Tibial nerve (tissue), 4 donors: ENCODE measurements around the gene PTPRB. TPM values are rescaled to one million over a fixed set of nuclear protein-coding genes. Genes with fewer than 3 reads are reported as not detected.

Experiments used
- DNase-seq, 2 donors: peaks; one replicate each; pipeline ENCODE4 v3.0.0-alpha.2; 2019; ENCODE audit warnings: low spot score in 2 of 2
- H3K27ac ChIP-seq, 4 donors: fragments of 200-600 bp; sonication (generic) in 3 of 4; one replicate each; pipeline ENCODE4 v1.5.1; 2017 to 2019; ENCODE audit warnings: mild to moderate bottlenecking in 1 of 4
- H3K27me3 ChIP-seq, 2 donors: fragments of 200-600 bp; sonication (generic) in 1 of 2; one replicate each; pipeline versions ENCODE4 v1.5.1 to v1.6.0; 2017 to 2019
- H3K36me3 ChIP-seq, 3 donors: fragments of 200-600 bp; sonication (generic); one replicate each; pipeline ENCODE4 v1.5.1; 2018 to 2019
- H3K4me1 ChIP-seq, 4 donors: fragments of 200-600 bp; sonication (generic) in 3 of 4; one replicate each; pipeline ENCODE4 v1.5.1; 2017 to 2019
- H3K4me3 ChIP-seq, 4 donors: fragments of 200-600 bp; sonication (generic) in 3 of 4; one replicate each; pipeline ENCODE4 v1.5.1; 2017 to 2019; ENCODE audit warnings: mild to moderate bottlenecking in 1 of 4, moderate library complexity in 1 of 4
- H3K9me3 ChIP-seq, 4 donors: fragments of 200-600 bp; sonication (generic) in 3 of 4; one replicate each; pipeline ENCODE4 v1.5.1; 2017 to 2019
- EP300 ChIP-seq, 2 donors: sonication (generic); formaldehyde crosslinking; IDR thresholded peaks; one replicate each; pipeline ENCODE4 v1.6.1; 2017; ENCODE audit warnings: antibody characterized with exemption in 2 of 2, mild to moderate bottlenecking in 1 of 2
- POLR2A ChIP-seq, 2 donors: fragments of 450-650 bp; IDR thresholded peaks; one replicate each; pipeline ENCODE4 v1.6.1; 2017; ENCODE audit warnings: antibody characterized with exemption in 2 of 2, mild to moderate bottlenecking in 2 of 2, moderate library complexity in 2 of 2
- WGBS, 2 donors: methylation state at CpG; one replicate each; pipeline ENCODE4 v1.1.5; 2018; 5-methylcytosine and 5-hydroxymethylcytosine counted together
- total RNA-seq, 4 donors: library from RNA; depleted of rRNA; stranded (reverse); fragments of >200 nt; gene quantifications; one replicate each; pipeline ENCODE4 v1.1.0, GENCODE V29; 2016
- TF ChIP-seq, protein P1 (sequence below), 5 experiments: fragments of 200-600 bp in 3 of 5; fragments of 450-650 bp in 2 of 5; sonication (generic) in 3 of 5; IDR thresholded peaks; one replicate each; pipeline ENCODE4 v1.5.1; 2016 to 2019; ENCODE audit warnings: antibody characterized with exemption in 5 of 5, mild to moderate bottlenecking in 3 of 5, moderate library complexity in 2 of 5

PTPRB gene
- total RNA-seq, 4 donors from 2014 or later, result 14.4 to 62.6 (median 34.3) TPM

DNA sequence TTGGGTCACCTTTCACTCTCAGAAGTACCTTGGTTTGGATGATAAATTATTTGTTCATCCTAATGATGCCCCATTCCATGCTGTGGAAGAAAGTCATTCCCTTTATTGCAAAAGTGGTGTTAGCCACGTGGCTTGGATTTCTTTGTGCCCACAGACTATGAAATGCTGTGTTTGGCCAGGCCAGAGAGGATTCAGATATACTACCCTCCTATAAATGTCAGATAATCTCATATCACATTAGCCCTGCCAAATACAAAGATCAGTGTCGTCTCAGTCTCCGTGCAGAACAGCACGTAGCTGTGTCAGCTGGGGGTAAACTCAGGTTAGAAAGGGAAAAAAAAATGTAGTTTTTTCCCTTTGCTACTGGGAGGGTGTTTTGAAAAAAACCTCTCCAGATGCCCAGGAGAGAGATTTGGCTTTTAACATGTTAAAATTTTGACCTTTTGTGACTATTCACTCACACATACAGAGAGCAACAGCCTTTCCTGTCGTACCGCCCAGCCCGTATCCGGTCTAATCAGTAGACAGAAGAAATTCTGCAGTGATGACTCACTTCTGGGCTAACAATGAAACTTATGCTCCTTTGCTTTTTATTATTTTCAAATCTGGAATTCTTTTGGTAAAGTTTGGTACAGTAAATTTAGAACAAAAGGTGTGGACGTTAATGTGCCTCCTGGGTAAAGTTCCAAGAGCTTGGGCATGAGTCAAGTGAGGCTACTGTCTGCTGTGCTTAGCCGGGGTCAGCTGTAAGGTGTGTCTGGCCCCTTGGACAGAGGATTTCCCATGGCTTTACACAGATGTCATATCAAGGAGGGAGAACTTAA is 8.5 kb upstream of the PTPRB start:
- WGBS, 2 donors, result 14 to 15% methylated on average over 10 of the region's 10 CpGs
- peak overlapping the region in 2 of 4 donors; percentile 29 to 43 for H3K27ac ChIP-seq
- peaks cover 0 to 31% (median 5%) of the 10 kb centered on the region in 4 donors for H3K4me1 ChIP-seq
- H3K27me3 ChIP-seq, result no peaks in the 10 kb centered on the region
- H3K36me3 ChIP-seq, result no peaks in the 10 kb centered on the region
- H3K9me3 ChIP-seq, result no peaks in the 10 kb centered on the region
- TF ChIP-seq, protein P1, sequence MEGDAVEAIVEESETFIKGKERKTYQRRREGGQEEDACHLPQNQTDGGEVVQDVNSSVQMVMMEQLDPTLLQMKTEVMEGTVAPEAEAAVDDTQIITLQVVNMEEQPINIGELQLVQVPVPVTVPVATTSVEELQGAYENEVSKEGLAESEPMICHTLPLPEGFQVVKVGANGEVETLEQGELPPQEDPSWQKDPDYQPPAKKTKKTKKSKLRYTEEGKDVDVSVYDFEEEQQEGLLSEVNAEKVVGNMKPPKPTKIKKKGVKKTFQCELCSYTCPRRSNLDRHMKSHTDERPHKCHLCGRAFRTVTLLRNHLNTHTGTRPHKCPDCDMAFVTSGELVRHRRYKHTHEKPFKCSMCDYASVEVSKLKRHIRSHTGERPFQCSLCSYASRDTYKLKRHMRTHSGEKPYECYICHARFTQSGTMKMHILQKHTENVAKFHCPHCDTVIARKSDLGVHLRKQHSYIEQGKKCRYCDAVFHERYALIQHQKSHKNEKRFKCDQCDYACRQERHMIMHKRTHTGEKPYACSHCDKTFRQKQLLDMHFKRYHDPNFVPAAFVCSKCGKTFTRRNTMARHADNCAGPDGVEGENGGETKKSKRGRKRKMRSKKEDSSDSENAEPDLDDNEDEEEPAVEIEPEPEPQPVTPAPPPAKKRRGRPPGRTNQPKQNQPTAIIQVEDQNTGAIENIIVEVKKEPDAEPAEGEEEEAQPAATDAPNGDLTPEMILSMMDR (IDR thresholded peaks at IDR 0.05), result no peak
- TF ChIP-seq EP300 (IDR thresholded peaks at IDR 0.05), result peak; percentile 27 to 71
- TF ChIP-seq POLR2A (IDR thresholded peaks at IDR 0.05), result no peak
- no peak overlapping the region for H3K4me3 ChIP-seq
- no peak for DNase-seq

DNA sequence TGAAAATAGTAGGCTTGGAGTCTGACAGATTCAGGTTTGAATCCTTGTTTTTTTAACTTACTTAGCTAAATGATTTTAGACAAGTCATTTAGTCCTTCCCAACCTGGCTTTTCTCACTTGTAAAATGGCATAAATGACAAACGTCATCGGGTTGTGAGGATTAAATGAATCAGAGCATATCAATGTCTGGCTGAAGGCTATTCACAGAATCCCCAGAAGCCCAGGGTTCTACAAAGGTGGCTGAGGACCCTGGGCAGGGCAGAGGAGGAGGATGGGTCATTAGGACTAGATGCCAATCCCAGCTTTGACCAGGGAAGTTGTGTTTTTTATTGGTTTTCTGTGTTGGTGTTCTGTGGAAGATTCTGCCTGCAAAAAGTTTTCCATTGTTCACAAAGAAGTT is 7.6 kb upstream of the PTPRB start:
- TF ChIP-seq, protein P1 (IDR thresholded peaks at IDR 0.05), result no peak
- TF ChIP-seq EP300 (IDR thresholded peaks at IDR 0.05), result no peak
- no peak for TF ChIP-seq POLR2A (IDR thresholded peaks at IDR 0.05)
- no peaks in the 10 kb centered on the region for H3K27me3 ChIP-seq
- DNase-seq, result no peak
- peaks cover 0 to 31% (median 5%) of the 10 kb centered on the region in 4 donors for H3K4me1 ChIP-seq
- no peaks in the 10 kb centered on the region for H3K36me3 ChIP-seq
- no peak overlapping the region for H3K4me3 ChIP-seq
- H3K27ac ChIP-seq, result no peak overlapping the region
- H3K9me3 ChIP-seq, result no peaks in the 10 kb centered on the region
- 87 to 90% methylated on average over 2 of the region's 2 CpGs for WGBS, 2 donors

DNA sequence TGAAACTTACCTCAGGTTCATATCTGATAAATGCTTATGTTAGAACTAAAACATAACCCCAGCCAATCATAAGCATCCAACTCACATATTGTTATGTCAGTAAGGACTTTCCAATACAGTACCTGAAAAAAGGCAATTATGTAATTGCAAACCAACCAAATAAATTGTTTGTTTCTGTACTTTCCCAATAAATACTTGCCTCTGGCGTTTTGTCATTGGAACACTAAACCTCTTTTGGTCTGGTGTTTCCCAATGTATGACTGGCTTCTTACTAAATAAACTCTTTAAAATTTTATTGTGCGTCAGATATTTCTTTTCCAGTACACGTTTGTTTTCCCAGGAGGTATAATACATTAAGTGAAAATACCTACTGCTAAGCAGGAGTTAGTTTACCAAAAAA is 6.7 kb upstream of the PTPRB start:
- H3K9me3 ChIP-seq, result no peaks in the 10 kb centered on the region
- 70% methylated on average over 3 of the region's 3 CpGs for WGBS, 2 donors
- H3K4me3 ChIP-seq, result no peak overlapping the region
- no peaks in the 10 kb centered on the region for H3K36me3 ChIP-seq
- peaks cover 0 to 27% (median 5%) of the 10 kb centered on the region in 4 donors for H3K4me1 ChIP-seq
- TF ChIP-seq POLR2A (IDR thresholded peaks at IDR 0.05) (no peak), EP300 (IDR thresholded peaks at IDR 0.05) (no peak)
- TF ChIP-seq, protein P1 (IDR thresholded peaks at IDR 0.05), result no peak
- no peaks in the 10 kb centered on the region for H3K27me3 ChIP-seq
- no peak overlapping the region for H3K27ac ChIP-seq
- DNase-seq, result no peak

DNA sequence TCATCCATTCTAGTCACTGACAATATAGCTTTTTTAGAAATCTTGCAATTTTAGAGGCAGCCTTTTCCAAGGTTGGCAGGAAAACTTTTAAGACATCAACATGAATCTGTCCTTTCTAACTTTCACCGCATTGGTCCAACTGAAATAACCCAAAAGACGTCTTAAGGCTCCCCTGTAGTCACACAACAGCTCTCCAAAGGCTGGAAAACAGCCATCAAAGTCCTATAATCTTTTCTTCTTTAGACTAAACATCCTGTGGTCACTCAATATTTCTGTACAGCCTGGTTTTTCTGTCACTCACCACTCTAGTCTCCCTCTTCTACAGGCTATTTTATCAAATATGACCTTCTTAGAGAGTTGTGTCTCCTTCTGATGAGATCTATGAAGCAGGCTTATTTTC is 4.5 kb upstream of the PTPRB start:
- no peak overlapping the region for H3K4me3 ChIP-seq
- WGBS, 2 donors, result 83 to 92% methylated on average over 2 of the region's 2 CpGs
- H3K36me3 ChIP-seq, result no peaks in the 10 kb centered on the region
- DNase-seq, result no peak
- H3K27ac ChIP-seq, result no peak overlapping the region
- H3K9me3 ChIP-seq, result no peaks in the 10 kb centered on the region
- H3K27me3 ChIP-seq, result no peaks in the 10 kb centered on the region
- H3K4me1 ChIP-seq, result peaks cover 0 to 12% (median 2%) of the 10 kb centered on the region in 4 donors
- TF ChIP-seq POLR2A (IDR thresholded peaks at IDR 0.05), result no peak
- TF ChIP-seq, protein P1 (IDR thresholded peaks at IDR 0.05), result no peak
- no peak for TF ChIP-seq EP300 (IDR thresholded peaks at IDR 0.05)

DNA sequence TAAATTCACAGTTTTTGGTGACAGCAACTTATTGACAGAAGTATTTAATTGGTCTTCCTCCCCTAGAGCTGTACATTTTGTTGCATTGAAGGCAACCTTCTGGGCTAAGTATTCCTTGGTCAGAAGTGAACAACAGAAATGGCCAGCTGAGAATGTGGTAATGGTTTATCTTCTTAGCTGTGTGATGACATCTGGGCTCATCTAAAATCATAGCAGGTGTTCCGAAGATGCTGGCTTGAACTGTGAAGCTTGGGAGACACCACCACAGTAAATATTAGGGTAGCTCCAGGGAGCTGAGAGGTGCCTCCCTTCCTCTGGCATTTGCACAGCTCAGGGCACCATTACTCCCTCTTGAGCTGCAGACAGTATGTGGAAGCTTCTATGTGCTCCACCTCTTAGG is 3.7 kb upstream of the PTPRB start:
- Histone ChIP-seq H3K27me3 (no peaks in the 10 kb centered on the region), H3K4me1 (peaks cover 0 to 8% (median 0%) of the 10 kb centered on the region in 4 donors), H3K4me3 (no peak overlapping the region), H3K36me3 (no peaks in the 10 kb centered on the region), H3K27ac (no peak overlapping the region), H3K9me3 (no peaks in the 10 kb centered on the region)
- TF ChIP-seq, protein P1 (IDR thresholded peaks at IDR 0.05), result no peak
- TF ChIP-seq POLR2A (IDR thresholded peaks at IDR 0.05), result no peak
- TF ChIP-seq EP300 (IDR thresholded peaks at IDR 0.05), result no peak
- no peak for DNase-seq
- WGBS, 2 donors, result 83 to 93% methylated on average over 1 of the region's 1 CpG
